GM19239 (cell line): ENCODE data around the gene CLEC18C.
"Not testable (repeated sequence)": the region's sequence is repeated elsewhere in the genome, so short reads cannot be mapped to it uniquely, and the experiment has no call there.

Experiments
- DNase-seq: peaks from one replicate; pipeline ENCODE4 v3.0.0; 2011; ENCODE audit warnings: low spot score; ENCODE audit not compliant: insufficient read length
- FAIRE-seq: peaks from 2 replicates; lab custom pipeline; 2011; peaks lifted over from hg19 to GRCh38; lab: Jason Lieb, UNC

CLEC18C gene

GRCh38 chr16:70173212-70173837 lies at the start of gene CLEC18C:
CLEC18C (plus strand) TSS chr16:70173787; CDS start chr16:70174279, 492 bp downstream.
- not testable (repeated sequence) for FAIRE-seq, DNase-seq

- DNase-seq, FAIRE-seq: not testable (repeated sequence)
Measured at GRCh38 chr16:70123822-70124221, 49.8 kb upstream of the CLEC18C start.

GRCh38 chr16:70126226-70126625 lies 47.4 kb upstream of the CLEC18C start:
- DNase-seq, FAIRE-seq: not testable (repeated sequence)

- FAIRE-seq = not testable (repeated sequence)
Measured at GRCh38 chr16:70127706-70128105, 45.9 kb upstream of the CLEC18C start.

GRCh38 chr16:70128844-70129243 lies 44.7 kb upstream of the CLEC18C start:
- not testable (repeated sequence) for FAIRE-seq

More at GRCh38 chr16:70127706-70128105, 45.9 kb upstream of the CLEC18C start:
- DNase-seq = not testable (repeated sequence)

GRCh38 chr16:70135796-70136195 lies 37.8 kb upstream of the CLEC18C start:
- not testable (repeated sequence) for DNase-seq

More at GRCh38 chr16:70128844-70129243, 44.7 kb upstream of the CLEC18C start:
- DNase-seq = not testable (repeated sequence)

GRCh38 chr16:70136595-70136994 lies 37.0 kb upstream of the CLEC18C start:
- not testable (repeated sequence) for DNase-seq, FAIRE-seq

More at GRCh38 chr16:70135796-70136195, 37.8 kb upstream of the CLEC18C start:
- FAIRE-seq = not testable (repeated sequence)

- FAIRE-seq, DNase-seq: not testable (repeated sequence)
Measured at GRCh38 chr16:70142739-70143138, 30.8 kb upstream of the CLEC18C start.

- not testable (repeated sequence) for DNase-seq, FAIRE-seq
Measured at GRCh38 chr16:70143231-70143895, 30.2 kb upstream of the CLEC18C start.

GRCh38 chr16:70147853-70148252 lies 25.7 kb upstream of the CLEC18C start:
- FAIRE-seq, DNase-seq: not testable (repeated sequence)

GRCh38 chr16:70148453-70148852 lies 25.1 kb upstream of the CLEC18C start:
- DNase-seq, FAIRE-seq: not testable (repeated sequence)

GRCh38 chr16:70149296-70149695 lies 24.3 kb upstream of the CLEC18C start:
- not testable (repeated sequence) for FAIRE-seq, DNase-seq

GRCh38 chr16:70151391-70151790 lies 22.2 kb upstream of the CLEC18C start:
- FAIRE-seq (no peak), DNase-seq (no peak)

- FAIRE-seq (no peak), DNase-seq (no peak)
Measured at GRCh38 chr16:70151941-70152509, 21.6 kb upstream of the CLEC18C start.

- DNase-seq = no peak
Measured at GRCh38 chr16:70152578-70153302, 20.8 kb upstream of the CLEC18C start.

GRCh38 chr16:70154736-70155135 lies 18.9 kb upstream of the CLEC18C start:
- not testable (repeated sequence) for FAIRE-seq, DNase-seq

More at GRCh38 chr16:70152578-70153302, 20.8 kb upstream of the CLEC18C start:
- FAIRE-seq = no peak

GRCh38 chr16:70156207-70156978 lies 17.2 kb upstream of the CLEC18C start:
- DNase-seq (no peak), FAIRE-seq (no peak)

GRCh38 chr16:70157105-70157476 lies 16.5 kb upstream of the CLEC18C start:
- no peak for DNase-seq
- no peak for FAIRE-seq

GRCh38 chr16:70157477-70158260 lies 15.9 kb upstream of the CLEC18C start:
- no peak for DNase-seq
- no peak for FAIRE-seq
